PFSK-1 (cell line): ENCODE data around the gene VGLL4.

Source experiments
- POLR2AphosphoS5 ChIP-seq: IDR thresholded peaks from 2 replicates; pipeline ENCODE4 v1.6.1; 2012; ENCODE audit warnings: low read depth, mild to moderate bottlenecking, control low read depth, low read length, moderate library complexity
- REST ChIP-seq, 2 experiments: IDR thresholded peaks; 2 replicates each; pipeline versions ENCODE4 v1.6.1 to v1.8.0; 2011 to 2012; ENCODE audit warnings: low read depth in 2 of 2, low read length in 2 of 2, control low read depth in 1 of 2, inconsistent platforms in 1 of 2, mild to moderate bottlenecking in 1 of 2, moderate library complexity in 1 of 2; ENCODE audit not compliant: insufficient read depth in 1 of 2
- SIN3A ChIP-seq: IDR thresholded peaks from 2 replicates; pipeline ENCODE4 v1.6.1; 2012; ENCODE audit warnings: mild to moderate bottlenecking, low read length, moderate library complexity, borderline replicate concordance; ENCODE audit not compliant: insufficient read depth
- TAF1 ChIP-seq: IDR thresholded peaks from 2 replicates; pipeline ENCODE4 v1.6.1; 2012; ENCODE audit warnings: low read length, control low read depth, borderline replicate concordance; ENCODE audit not compliant: insufficient read depth

- TF ChIP-seq SIN3A (no peak), REST (IDR thresholded peaks at IDR 0.05; ENCODE audit: insufficient read depth in 1 of 2, low read depth in 2 of 2, low read length in 2 of 2) (no peak), POLR2AphosphoS5 (no peak), TAF1 (no peak)
Measured at GRCh38 chr3:11619461-11619860, 24.3 kb downstream of the VGLL4 start.
